HepG2 (cell line): Measurements from ENCODE around the gene TOM1L1. TPM values are rescaled to one million over a fixed set of nuclear protein-coding genes. Genes with fewer than 3 reads are reported as not detected.

ENCODE experiments used
- CBX2 ChIP-seq, 2 experiments: fragments of 200-600 bp in 1 of 2; sonication (generic); formaldehyde crosslinking in 1 of 2; IDR thresholded peaks; 2 replicates each; pipeline versions ENCODE4 v1.7.0 to v1.8.1; 2018 to 2022; ENCODE audit warnings: low read depth in 2 of 2, low read length in 1 of 2, mild to moderate bottlenecking in 1 of 2, missing genetic modification reagents in 1 of 2
- FOXC1 ChIP-seq: sonication (generic); formaldehyde crosslinking; IDR thresholded peaks from 2 replicates; pipeline ENCODE4 v1.8.0; 2022; ENCODE audit warnings: mild to moderate bottlenecking, missing genetic modification reagents, borderline replicate concordance
- JDP2 ChIP-seq: sonication (generic); formaldehyde crosslinking; IDR thresholded peaks from 2 replicates; pipeline ENCODE4 v1.8.1; 2022; ENCODE audit warnings: missing genetic modification reagents, borderline replicate concordance
- NCOA2 ChIP-seq: sonication (generic); formaldehyde crosslinking; IDR thresholded peaks from 2 replicates; pipeline ENCODE4 v1.8.0; 2022; ENCODE audit warnings: inconsistent platforms
- NFE2L2 ChIP-seq: fragments of 150-350 bp; IDR thresholded peaks from 2 replicates; pipeline ENCODE4 v1.6.1; 2014; ENCODE audit warnings: low read length
- ZNF558 ChIP-seq: sonication (generic); formaldehyde crosslinking; IDR thresholded peaks from 2 replicates; pipeline ENCODE4 v1.9.0; 2022; ENCODE audit warnings: mild to moderate bottlenecking, missing genetic modification reagents, borderline replicate concordance
- ZNF589 ChIP-seq: sonication (generic); formaldehyde crosslinking; conservative IDR thresholded peaks from 2 replicates; pipeline ENCODE4 v1.8.0; 2022; ENCODE audit warnings: mild to moderate bottlenecking, moderate library complexity, missing genetic modification reagents
- ZNF891 ChIP-seq: sonication (generic); formaldehyde crosslinking; IDR thresholded peaks from 2 replicates; pipeline ENCODE4 v1.5.0; 2020; ENCODE audit warnings: mild to moderate bottlenecking, missing genetic modification reagents
- ZSCAN12 ChIP-seq: sonication (generic); formaldehyde crosslinking; IDR thresholded peaks from 2 replicates; pipeline ENCODE4 v1.9.0; 2021; ENCODE audit warnings: mild to moderate bottlenecking, missing genetic modification reagents
- polyA plus RNA-seq, 8 experiments: library from polyadenylated mRNA; depleted of rRNA in 3 of 8; stranded (reverse) in 7 of 8; unstranded in 1 of 8; fragments of >200 nt; fragmentation: Illumina TruSeq in 4 of 8; extraction: Trizol in 4 of 8; gene quantifications; 2 replicates each; pipeline versions ENCODE4 v1.2.1 to v1.2.3, GENCODE V29; 2011 to 2016; ENCODE audit warnings: low read depth in 4 of 8, missing spikeins in 1 of 8, mixed read lengths in 1 of 8; ENCODE audit not compliant: insufficient read depth in 1 of 8
- total RNA-seq, 5 experiments: library from RNA; depleted of rRNA; stranded (reverse); fragments of >200 nt; fragmentation: Illumina TruSeq; extraction: Trizol; gene quantifications; 2 replicates each; pipeline ENCODE4 v1.2.3, GENCODE V29; 2016; ENCODE audit warnings: low read depth in 1 of 5
- TF ChIP-seq, protein P1 (sequence below): sonication (generic); formaldehyde crosslinking; IDR thresholded peaks from 2 replicates; pipeline ENCODE4 v1.4.0; 2020; ENCODE audit warnings: missing genetic modification reagents, borderline replicate concordance
- TF ChIP-seq, protein P2 (sequence below): sonication (generic); formaldehyde crosslinking; IDR thresholded peaks from 2 replicates; pipeline ENCODE4 v1.8.1; 2023; ENCODE audit warnings: mild to moderate bottlenecking, missing genetic modification reagents
- TF ChIP-seq, protein P3 (sequence below): sonication (generic); formaldehyde crosslinking; IDR thresholded peaks from 2 replicates; pipeline ENCODE4 v1.5.0; 2020; ENCODE audit warnings: missing genetic modification reagents
- TF ChIP-seq, protein P4 (sequence below): sonication (generic); formaldehyde crosslinking; IDR thresholded peaks from 2 replicates; pipeline ENCODE4 v1.9.0; 2021; ENCODE audit warnings: missing genetic modification reagents, mild to moderate bottlenecking, borderline replicate concordance
- TF ChIP-seq, protein P5 (sequence below): sonication (generic); formaldehyde crosslinking; IDR thresholded peaks from 2 replicates; pipeline ENCODE4 v1.5.1; 2020; ENCODE audit warnings: missing genetic modification reagents, mild to moderate bottlenecking, borderline replicate concordance
- TF ChIP-seq, protein P6 (sequence below): IDR thresholded peaks from 2 replicates; pipeline ENCODE4 v1.6.1; 2012; ENCODE audit warnings: low read length, improper control_type of control experiment

TOM1L1 gene
- total and polyA plus RNA-seq, 2 of the 13 experiments (the other 11 are each of a cell fraction or from before 2014, with no cell fraction given), result 45.3 to 51.3 TPM

DNA sequence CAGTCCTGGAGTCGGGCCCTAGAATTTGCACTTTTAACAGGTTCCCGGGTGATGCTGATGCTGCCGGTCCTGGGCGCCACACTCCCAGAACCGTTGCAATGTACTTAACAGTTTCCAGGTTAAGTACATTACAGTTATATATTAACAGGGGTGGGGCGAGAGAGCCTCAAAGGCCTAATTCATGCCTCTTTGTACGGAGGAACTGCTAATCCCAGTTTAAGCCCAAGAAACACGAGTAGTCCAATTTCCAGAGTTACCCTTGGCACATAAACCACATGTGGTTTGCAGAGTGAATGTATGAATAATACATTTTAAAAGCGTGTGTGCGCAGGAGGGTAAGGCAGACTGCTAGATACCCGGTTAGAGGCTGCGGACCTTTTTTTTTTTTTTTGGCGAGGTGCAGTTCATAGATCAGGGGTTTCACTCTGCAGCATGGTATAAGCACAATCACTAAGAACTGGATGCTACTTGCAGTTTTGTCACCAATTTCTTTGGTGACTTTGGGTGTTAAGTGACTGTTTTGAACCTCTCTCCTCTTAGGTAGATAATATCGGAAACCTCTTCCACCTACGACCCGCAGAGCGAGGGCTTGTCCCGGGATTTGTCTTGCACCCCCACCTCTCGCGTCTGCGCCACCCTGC lies 67.1 kb downstream of the TOM1L1 start (continued):
- TF ChIP-seq, protein P1, sequence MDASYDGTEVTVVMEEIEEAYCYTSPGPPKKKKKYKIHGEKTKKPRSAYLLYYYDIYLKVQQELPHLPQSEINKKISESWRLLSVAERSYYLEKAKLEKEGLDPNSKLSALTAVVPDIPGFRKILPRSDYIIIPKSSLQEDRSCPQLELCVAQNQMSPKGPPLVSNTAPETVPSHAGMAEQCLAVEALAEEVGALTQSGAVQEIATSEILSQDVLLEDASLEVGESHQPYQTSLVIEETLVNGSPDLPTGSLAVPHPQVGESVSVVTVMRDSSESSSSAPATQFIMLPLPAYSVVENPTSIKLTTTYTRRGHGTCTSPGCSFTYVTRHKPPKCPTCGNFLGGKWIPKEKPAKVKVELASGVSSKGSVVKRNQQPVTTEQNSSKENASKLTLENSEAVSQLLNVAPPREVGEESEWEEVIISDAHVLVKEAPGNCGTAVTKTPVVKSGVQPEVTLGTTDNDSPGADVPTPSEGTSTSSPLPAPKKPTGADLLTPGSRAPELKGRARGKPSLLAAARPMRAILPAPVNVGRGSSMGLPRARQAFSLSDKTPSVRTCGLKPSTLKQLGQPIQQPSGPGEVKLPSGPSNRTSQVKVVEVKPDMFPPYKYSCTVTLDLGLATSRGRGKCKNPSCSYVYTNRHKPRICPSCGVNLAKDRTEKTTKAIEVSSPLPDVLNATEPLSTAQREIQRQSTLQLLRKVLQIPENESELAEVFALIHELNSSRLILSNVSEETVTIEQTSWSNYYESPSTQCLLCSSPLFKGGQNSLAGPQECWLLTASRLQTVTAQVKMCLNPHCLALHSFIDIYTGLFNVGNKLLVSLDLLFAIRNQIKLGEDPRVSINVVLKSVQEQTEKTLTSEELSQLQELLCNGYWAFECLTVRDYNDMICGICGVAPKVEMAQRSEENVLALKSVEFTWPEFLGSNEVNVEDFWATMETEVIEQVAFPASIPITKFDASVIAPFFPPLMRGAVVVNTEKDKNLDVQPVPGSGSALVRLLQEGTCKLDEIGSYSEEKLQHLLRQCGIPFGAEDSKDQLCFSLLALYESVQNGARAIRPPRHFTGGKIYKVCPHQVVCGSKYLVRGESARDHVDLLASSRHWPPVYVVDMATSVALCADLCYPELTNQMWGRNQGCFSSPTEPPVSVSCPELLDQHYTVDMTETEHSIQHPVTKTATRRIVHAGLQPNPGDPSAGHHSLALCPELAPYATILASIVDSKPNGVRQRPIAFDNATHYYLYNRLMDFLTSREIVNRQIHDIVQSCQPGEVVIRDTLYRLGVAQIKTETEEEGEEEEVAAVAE (CRISPR knock-in tag), result 0 out of 2 replicates have a peak, but pooled peaks have one; percentile 25
- no peak for TF ChIP-seq FOXC1 (CRISPR knock-in tag)
- no peak for TF ChIP-seq CBX2 (IDR thresholded peaks at IDR 0.05; ENCODE audit: low read depth, low read length)
- no peak for TF ChIP-seq CBX2 (CRISPR knock-in tag; IDR thresholded peaks at IDR 0.05; ENCODE audit: low read depth)
- TF ChIP-seq, protein P2, sequence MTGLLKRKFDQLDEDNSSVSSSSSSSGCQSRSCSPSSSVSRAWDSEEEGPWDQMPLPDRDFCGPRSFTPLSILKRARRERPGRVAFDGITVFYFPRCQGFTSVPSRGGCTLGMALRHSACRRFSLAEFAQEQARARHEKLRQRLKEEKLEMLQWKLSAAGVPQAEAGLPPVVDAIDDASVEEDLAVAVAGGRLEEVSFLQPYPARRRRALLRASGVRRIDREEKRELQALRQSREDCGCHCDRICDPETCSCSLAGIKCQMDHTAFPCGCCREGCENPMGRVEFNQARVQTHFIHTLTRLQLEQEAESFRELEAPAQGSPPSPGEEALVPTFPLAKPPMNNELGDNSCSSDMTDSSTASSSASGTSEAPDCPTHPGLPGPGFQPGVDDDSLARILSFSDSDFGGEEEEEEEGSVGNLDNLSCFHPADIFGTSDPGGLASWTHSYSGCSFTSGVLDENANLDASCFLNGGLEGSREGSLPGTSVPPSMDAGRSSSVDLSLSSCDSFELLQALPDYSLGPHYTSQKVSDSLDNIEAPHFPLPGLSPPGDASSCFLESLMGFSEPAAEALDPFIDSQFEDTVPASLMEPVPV (CRISPR knock-in tag), result no peak
- no peak for TF ChIP-seq NCOA2
- TF ChIP-seq ZNF891 (CRISPR knock-in tag), result no peak
- no peak for TF ChIP-seq NFE2L2
- TF ChIP-seq ZSCAN12 (CRISPR knock-in tag), result no peak
- TF ChIP-seq, protein P3, sequence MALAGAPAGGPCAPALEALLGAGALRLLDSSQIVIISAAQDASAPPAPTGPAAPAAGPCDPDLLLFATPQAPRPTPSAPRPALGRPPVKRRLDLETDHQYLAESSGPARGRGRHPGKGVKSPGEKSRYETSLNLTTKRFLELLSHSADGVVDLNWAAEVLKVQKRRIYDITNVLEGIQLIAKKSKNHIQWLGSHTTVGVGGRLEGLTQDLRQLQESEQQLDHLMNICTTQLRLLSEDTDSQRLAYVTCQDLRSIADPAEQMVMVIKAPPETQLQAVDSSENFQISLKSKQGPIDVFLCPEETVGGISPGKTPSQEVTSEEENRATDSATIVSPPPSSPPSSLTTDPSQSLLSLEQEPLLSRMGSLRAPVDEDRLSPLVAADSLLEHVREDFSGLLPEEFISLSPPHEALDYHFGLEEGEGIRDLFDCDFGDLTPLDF (CRISPR knock-in tag), result no peak
- TF ChIP-seq, protein P4, sequence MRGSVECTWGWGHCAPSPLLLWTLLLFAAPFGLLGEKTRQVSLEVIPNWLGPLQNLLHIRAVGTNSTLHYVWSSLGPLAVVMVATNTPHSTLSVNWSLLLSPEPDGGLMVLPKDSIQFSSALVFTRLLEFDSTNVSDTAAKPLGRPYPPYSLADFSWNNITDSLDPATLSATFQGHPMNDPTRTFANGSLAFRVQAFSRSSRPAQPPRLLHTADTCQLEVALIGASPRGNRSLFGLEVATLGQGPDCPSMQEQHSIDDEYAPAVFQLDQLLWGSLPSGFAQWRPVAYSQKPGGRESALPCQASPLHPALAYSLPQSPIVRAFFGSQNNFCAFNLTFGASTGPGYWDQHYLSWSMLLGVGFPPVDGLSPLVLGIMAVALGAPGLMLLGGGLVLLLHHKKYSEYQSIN (CRISPR knock-in tag), result no peak
- TF ChIP-seq, protein P5, sequence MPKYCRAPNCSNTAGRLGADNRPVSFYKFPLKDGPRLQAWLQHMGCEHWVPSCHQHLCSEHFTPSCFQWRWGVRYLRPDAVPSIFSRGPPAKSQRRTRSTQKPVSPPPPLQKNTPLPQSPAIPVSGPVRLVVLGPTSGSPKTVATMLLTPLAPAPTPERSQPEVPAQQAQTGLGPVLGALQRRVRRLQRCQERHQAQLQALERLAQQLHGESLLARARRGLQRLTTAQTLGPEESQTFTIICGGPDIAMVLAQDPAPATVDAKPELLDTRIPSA (CRISPR knock-in tag), result no peak
- TF ChIP-seq JDP2 (CRISPR knock-in tag), result no peak
- TF ChIP-seq ZNF558 (CRISPR knock-in tag), result peak; percentile 9; the same call in 1 of the 2 replicates
- no peak; the same call in 1 of the 2 replicates for TF ChIP-seq ZNF589 (CRISPR knock-in tag)
- TF ChIP-seq, protein P6, sequence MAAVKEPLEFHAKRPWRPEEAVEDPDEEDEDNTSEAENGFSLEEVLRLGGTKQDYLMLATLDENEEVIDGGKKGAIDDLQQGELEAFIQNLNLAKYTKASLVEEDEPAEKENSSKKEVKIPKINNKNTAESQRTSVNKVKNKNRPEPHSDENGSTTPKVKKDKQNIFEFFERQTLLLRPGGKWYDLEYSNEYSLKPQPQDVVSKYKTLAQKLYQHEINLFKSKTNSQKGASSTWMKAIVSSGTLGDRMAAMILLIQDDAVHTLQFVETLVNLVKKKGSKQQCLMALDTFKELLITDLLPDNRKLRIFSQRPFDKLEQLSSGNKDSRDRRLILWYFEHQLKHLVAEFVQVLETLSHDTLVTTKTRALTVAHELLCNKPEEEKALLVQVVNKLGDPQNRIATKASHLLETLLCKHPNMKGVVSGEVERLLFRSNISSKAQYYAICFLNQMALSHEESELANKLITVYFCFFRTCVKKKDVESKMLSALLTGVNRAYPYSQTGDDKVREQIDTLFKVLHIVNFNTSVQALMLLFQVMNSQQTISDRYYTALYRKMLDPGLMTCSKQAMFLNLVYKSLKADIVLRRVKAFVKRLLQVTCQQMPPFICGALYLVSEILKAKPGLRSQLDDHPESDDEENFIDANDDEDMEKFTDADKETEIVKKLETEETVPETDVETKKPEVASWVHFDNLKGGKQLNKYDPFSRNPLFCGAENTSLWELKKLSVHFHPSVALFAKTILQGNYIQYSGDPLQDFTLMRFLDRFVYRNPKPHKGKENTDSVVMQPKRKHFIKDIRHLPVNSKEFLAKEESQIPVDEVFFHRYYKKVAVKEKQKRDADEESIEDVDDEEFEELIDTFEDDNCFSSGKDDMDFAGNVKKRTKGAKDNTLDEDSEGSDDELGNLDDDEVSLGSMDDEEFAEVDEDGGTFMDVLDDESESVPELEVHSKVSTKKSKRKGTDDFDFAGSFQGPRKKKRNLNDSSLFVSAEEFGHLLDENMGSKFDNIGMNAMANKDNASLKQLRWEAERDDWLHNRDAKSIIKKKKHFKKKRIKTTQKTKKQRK, result no peak
